ENCODE data around the gene LACTB. TPM values are rescaled to one million over a fixed set of nuclear protein-coding genes. Genes with fewer than 3 reads are reported as not detected.

LACTB gene
- total RNA-seq, 1 donor from 2014 or later, result 34.7 TPM

DNA sequence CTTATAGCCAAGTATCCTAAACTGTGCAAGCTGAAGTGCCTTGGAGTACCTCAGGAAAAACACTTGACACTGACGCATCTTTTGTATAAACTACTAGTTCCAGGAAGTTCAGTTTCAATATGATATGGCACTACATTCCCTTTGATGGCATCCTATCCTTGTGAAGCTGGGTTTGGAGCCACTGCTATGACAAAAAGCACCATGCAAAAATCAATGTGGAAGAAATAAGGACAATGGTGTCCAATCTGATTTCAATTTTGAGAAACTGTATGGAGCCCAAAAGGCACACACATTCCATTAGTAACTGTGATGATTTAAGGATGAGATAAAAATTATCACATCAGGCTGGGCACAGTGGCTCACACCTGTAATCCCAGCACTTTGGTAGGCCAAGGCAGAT is 30.0 kb downstream of the LACTB start:
- peaks cover 29% of the 10 kb centered on the region for H3K4me1 ChIP-seq
- no peak overlapping the region for H3K27ac ChIP-seq
- no peak for TF ChIP-seq CTCF (IDR thresholded peaks at IDR 0.05)
- ATAC-seq, result no peak
- H3K9me3 ChIP-seq, result no peaks in the 10 kb centered on the region
- intact Hi-C loops (cut with DNase I), result no loop called here
- peaks cover 65% of the 10 kb centered on the region for H3K36me3 ChIP-seq
- no peak for DNase-seq
- no peaks in the 10 kb centered on the region for H3K27me3 ChIP-seq (ENCODE audit: low read depth)
- H3K4me3 ChIP-seq, result no peak overlapping the region

DNA sequence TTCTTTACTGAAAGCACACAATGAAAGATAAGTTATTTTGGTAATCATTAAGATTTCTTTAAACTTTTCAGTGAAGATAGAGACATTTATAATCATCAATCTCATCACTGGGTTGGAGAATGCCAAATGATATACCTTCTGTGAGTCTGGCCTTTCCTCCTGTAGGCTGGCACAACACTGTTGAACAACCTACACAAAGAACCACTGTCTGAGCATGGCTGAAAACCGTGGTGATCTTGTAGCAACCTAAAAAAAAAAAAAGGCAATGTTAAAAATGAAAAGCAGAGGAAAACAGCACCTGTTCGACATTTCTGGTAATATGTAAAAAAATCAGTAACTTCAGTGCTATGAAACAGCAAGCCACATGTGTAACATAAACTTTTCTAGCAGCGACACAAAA is 33.8 kb downstream of the LACTB start:
- no peak overlapping the region for H3K27ac ChIP-seq
- TF ChIP-seq CTCF (IDR thresholded peaks at IDR 0.05), result no peak
- H3K4me1 ChIP-seq, result peaks cover 24% of the 10 kb centered on the region
- DNase-seq (no peak), ATAC-seq (no peak)
- H3K4me3 ChIP-seq, result peak overlapping the region; percentile 89
- H3K36me3 ChIP-seq, result peaks cover 46% of the 10 kb centered on the region
- no peaks in the 10 kb centered on the region for H3K27me3 ChIP-seq (ENCODE audit: low read depth)
- H3K9me3 ChIP-seq, result no peaks in the 10 kb centered on the region
- intact Hi-C loops (cut with DNase I), result no loop called here

- Histone ChIP-seq H3K9me3 (no peaks in the 10 kb centered on the region), H3K27ac (peak overlapping the region; percentile 92), H3K27me3 (ENCODE audit: low read depth) (no peaks in the 10 kb centered on the region), H3K36me3 (peaks cover 44% of the 10 kb centered on the region), H3K4me1 (peaks cover 23% of the 10 kb centered on the region), H3K4me3 (peak overlapping the region; percentile 89)
- DNase-seq (no peak), ATAC-seq (no peak)
- no peak for TF ChIP-seq CTCF (IDR thresholded peaks at IDR 0.05)
- intact Hi-C loops (cut with DNase I), result no loop called here
Measured at GRCh38 chr15:63156086-63156710, 34.5 kb downstream of the LACTB start.

DNA sequence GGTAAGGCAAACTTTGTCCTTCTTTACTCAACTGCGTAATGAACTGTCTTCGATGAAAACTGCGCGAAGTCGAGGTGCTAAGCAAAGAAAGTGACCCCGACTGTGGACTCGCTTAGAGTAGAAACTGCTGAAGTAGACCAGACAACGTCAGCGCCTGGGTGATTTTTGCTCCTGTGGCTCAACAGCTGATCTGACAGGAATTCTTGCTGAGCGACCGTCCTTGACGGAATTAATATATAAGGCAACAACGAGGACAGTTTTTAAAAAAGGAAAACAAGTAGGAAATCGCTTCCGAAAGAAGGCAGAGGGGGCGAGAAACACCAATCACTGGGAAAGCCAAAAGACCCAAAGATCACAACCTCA is 35.1 kb downstream of the LACTB start:
- DNase-seq, result no peak
- Histone ChIP-seq H3K4me1 (peaks cover 23% of the 10 kb centered on the region), H3K36me3 (peaks cover 39% of the 10 kb centered on the region), H3K9me3 (no peaks in the 10 kb centered on the region), H3K27ac (peak overlapping the region; percentile 92), H3K4me3 (peak overlapping the region; percentile 89), H3K27me3 (ENCODE audit: low read depth) (no peaks in the 10 kb centered on the region)
- no peak for TF ChIP-seq CTCF (IDR thresholded peaks at IDR 0.05)
- intact Hi-C loops (cut with DNase I), result no loop called here
- peak in 1 of 2 donors; percentile 54 for ATAC-seq

DNA sequence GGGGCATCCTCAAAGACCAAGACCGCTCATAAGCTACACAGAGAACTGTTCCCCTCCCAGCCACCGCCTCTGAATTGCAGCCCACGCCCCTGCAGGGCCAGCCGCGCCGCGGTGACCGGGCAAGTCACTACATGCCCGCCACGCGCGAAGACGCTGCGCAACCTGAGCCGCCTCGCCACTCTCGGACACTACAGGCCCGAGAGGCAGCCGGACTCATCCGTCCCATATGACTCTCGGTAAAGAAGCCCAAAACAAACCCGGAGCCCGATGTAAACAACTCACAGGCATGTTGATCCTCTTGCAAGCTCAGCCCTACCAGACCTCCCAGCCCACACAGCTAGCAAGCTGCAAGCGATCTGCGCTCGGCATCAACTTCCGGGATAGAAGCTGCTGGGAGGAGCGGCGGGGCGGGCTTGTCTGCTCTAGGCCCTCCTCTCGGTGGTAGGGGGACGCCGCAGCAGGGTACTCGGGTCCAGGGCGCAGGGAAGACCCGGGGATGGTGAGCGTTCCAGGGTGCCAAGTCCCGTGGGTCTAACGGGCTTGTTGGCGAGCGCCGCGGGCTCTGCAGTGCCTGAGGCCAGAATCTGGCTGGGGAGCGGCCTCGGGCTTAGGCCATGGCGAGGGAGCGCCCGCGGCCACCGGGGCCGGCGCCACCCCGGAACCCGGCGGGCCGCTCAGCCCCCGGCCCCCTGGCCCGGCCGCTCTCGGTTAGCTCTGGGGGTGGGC is 35.6 kb downstream of the LACTB start, which contains the start of gene RPS27L:
Gene RPS27L, minus strand, starts transcription at position 360 of the 726 bp plus-strand sequence. Its CDS starts 72 bp downstream, at position 288.
- Histone ChIP-seq H3K9me3 (no peaks in the 10 kb centered on the region), H3K27ac (peak within 1 kb of the TSS; percentile 92), H3K36me3 (peaks cover 33% of the 10 kb centered on the region), H3K27me3 (ENCODE audit: low read depth) (no peaks in the 10 kb centered on the region), H3K4me1 (peaks cover 23% of the 10 kb centered on the region), H3K4me3 (peak within 1 kb of the TSS; percentile 89)
- peak; percentile 95 for DNase-seq
- TF ChIP-seq CTCF (IDR thresholded peaks at IDR 0.05), result no peak
- peak; percentile 98 to 99 for ATAC-seq
- intact Hi-C loops (cut with DNase I), result no loop called here
